Gastroesophageal sphincter (tissue), 3 donors: ENCODE measurements around the gene ARHGAP26.

Experiments used
- EP300 ChIP-seq: sonication (generic); formaldehyde crosslinking; IDR thresholded peaks from one replicate; pipeline ENCODE4 v1.6.1; 2017; ENCODE audit warnings: antibody characterized with exemption, mild to moderate bottlenecking
- POLR2AphosphoS5 ChIP-seq: sonication (generic); formaldehyde crosslinking; IDR thresholded peaks from one replicate; pipeline ENCODE4 v1.6.1; 2017; ENCODE audit warnings: antibody characterized with exemption
- TF ChIP-seq, protein P1 (sequence below), 4 experiments: fragments of 200-600 bp in 2 of 4; fragments of 450-650 bp in 2 of 4; sonication (generic) in 1 of 4; IDR thresholded peaks; one replicate each; pipeline ENCODE4 v1.5.1; 2017 to 2019; ENCODE audit warnings: antibody characterized with exemption in 4 of 4, mild to moderate bottlenecking in 2 of 4, moderate library complexity in 2 of 4

DNA sequence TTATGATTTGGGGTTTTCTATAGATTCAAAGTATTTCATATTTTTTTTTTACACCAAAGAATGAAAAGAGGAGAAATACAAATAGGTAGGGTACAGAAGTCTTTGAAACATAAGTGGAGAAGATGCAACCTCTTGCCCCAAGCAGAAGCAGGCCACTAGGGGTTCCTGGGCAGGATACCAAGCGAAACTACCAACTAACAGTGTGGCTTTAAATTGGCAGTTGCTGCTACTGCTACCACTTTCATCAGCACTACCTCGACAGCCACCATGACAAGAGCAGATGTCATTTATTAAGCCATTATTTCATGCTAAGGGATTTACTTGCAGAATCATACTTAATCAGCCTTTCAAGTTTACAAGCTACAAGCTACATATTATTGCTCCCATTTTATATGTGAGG is 345.2 kb downstream of the ARHGAP26 start:
- TF ChIP-seq, protein P1, sequence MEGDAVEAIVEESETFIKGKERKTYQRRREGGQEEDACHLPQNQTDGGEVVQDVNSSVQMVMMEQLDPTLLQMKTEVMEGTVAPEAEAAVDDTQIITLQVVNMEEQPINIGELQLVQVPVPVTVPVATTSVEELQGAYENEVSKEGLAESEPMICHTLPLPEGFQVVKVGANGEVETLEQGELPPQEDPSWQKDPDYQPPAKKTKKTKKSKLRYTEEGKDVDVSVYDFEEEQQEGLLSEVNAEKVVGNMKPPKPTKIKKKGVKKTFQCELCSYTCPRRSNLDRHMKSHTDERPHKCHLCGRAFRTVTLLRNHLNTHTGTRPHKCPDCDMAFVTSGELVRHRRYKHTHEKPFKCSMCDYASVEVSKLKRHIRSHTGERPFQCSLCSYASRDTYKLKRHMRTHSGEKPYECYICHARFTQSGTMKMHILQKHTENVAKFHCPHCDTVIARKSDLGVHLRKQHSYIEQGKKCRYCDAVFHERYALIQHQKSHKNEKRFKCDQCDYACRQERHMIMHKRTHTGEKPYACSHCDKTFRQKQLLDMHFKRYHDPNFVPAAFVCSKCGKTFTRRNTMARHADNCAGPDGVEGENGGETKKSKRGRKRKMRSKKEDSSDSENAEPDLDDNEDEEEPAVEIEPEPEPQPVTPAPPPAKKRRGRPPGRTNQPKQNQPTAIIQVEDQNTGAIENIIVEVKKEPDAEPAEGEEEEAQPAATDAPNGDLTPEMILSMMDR (IDR thresholded peaks at IDR 0.05), result no peak
- TF ChIP-seq EP300 (no peak), POLR2AphosphoS5 (no peak)
